GM12878 (cell line): ENCODE data around the gene OVOL1. TPM values are rescaled to one million over a fixed set of nuclear protein-coding genes. Genes with fewer than 3 reads are reported as not detected.

Experiments used
- BHLHE40 ChIP-seq, 2 experiments: fragments of 450-650 bp in 1 of 2; IDR thresholded peaks; 2 replicates each; pipeline ENCODE4 v1.6.1; 2011 to 2017; ENCODE audit warnings: low read depth in 2 of 2, borderline replicate concordance in 1 of 2, improper control_type of control experiment in 1 of 2, low read length in 1 of 2, mild to moderate bottlenecking in 1 of 2
- CEBPZ ChIP-seq: fragments of 150-350 bp; IDR thresholded peaks from 2 replicates; pipeline ENCODE4 v1.6.1; 2016; ENCODE audit warnings: low read depth, low read length
- E2F8 ChIP-seq: fragments of 450-650 bp; IDR thresholded peaks from 2 replicates; pipeline ENCODE4 v1.6.1; 2018; ENCODE audit warnings: mild to moderate bottlenecking, low read depth, moderate library complexity; ENCODE audit not compliant: partially characterized antibody
- EED ChIP-seq: sonication (generic); IDR thresholded peaks from 2 replicates; pipeline ENCODE4 v1.6.1; 2016; ENCODE audit warnings: antibody characterized with exemption, low read depth
- FOS ChIP-seq: IDR thresholded peaks from 3 replicates; pipeline ENCODE4 v1.6.1; 2011; ENCODE audit warnings: borderline replicate concordance; ENCODE audit not compliant: insufficient read length; ENCODE audit errors: extremely low read depth
- HDAC2 ChIP-seq: fragments of 200-600 bp; sonication (generic); IDR thresholded peaks from 2 replicates; pipeline ENCODE4 v1.6.1; 2017
- IKZF1 ChIP-seq: fragments of 450-650 bp; conservative IDR thresholded peaks from 2 replicates; pipeline ENCODE4 v1.6.1; 2017; ENCODE audit warnings: antibody characterized with exemption, mild to moderate bottlenecking
- LARP7 ChIP-seq: fragments of 450-650 bp; IDR thresholded peaks from 2 replicates; pipeline ENCODE4 v1.6.1; 2017; ENCODE audit warnings: mild to moderate bottlenecking
- MAX ChIP-seq: IDR thresholded peaks from 2 replicates; pipeline ENCODE4 v1.6.1; 2012; ENCODE audit warnings: low read depth, low read length, improper control_type of control experiment
- MEF2A ChIP-seq: IDR thresholded peaks from 2 replicates; pipeline ENCODE4 v1.6.1; 2011; ENCODE audit warnings: low read depth, mild to moderate bottlenecking, low read length, moderate library complexity; ENCODE audit not compliant: insufficient read depth
- MEF2B ChIP-seq: fragments of 450-650 bp; IDR thresholded peaks from 2 replicates; pipeline ENCODE4 v1.6.1; 2018; ENCODE audit warnings: mild to moderate bottlenecking, moderate library complexity; ENCODE audit not compliant: partially characterized antibody, poor library complexity, severe bottlenecking
- NFYA ChIP-seq: IDR thresholded peaks from 2 replicates; pipeline ENCODE4 v1.6.1; 2011; ENCODE audit warnings: low read depth, mild to moderate bottlenecking, low read length, improper control_type of control experiment, borderline replicate concordance
- NR2C1 ChIP-seq: fragments of 450-650 bp; IDR thresholded peaks from 2 replicates; pipeline ENCODE4 v1.6.1; 2017; ENCODE audit warnings: antibody characterized with exemption, mild to moderate bottlenecking, moderate library complexity
- POLR2A ChIP-seq: IDR thresholded peaks from 2 replicates; pipeline ENCODE4 v1.6.1; 2011; ENCODE audit warnings: low read depth, mild to moderate bottlenecking, low read length
- POLR2AphosphoS2 ChIP-seq: IDR thresholded peaks from 2 replicates; pipeline ENCODE4 v1.6.1; 2011; ENCODE audit warnings: low read depth, mild to moderate bottlenecking, low read length, improper control_type of control experiment, moderate library complexity
- RAD21 ChIP-seq: IDR thresholded peaks from 2 replicates; pipeline ENCODE4 v1.6.1; 2011; ENCODE audit warnings: mild to moderate bottlenecking, low read depth, low read length, moderate library complexity; ENCODE audit not compliant: insufficient read depth
- SREBF2 ChIP-seq: IDR thresholded peaks from 2 replicates; pipeline ENCODE4 v1.6.1; 2012; ENCODE audit warnings: mild to moderate bottlenecking, low read length
- STAT1 ChIP-seq: fragments of 450-650 bp; conservative IDR thresholded peaks from 2 replicates; pipeline ENCODE4 v1.6.1; 2014; ENCODE audit warnings: antibody characterized with exemption, mild to moderate bottlenecking
- SUZ12 ChIP-seq: fragments of 200-600 bp; sonication (generic); IDR thresholded peaks from one replicate; pipeline ENCODE4 v1.6.1; 2018; ENCODE audit warnings: antibody characterized with exemption, mild to moderate bottlenecking; ENCODE audit not compliant: unreplicated experiment
- TAF1 ChIP-seq: IDR thresholded peaks from 2 replicates; pipeline ENCODE4 v1.6.1; 2011; ENCODE audit warnings: mild to moderate bottlenecking, low read depth, low read length, borderline replicate concordance
- ZNF24 ChIP-seq: fragments of 450-650 bp; IDR thresholded peaks from 2 replicates; pipeline ENCODE4 v1.6.1; 2017; ENCODE audit warnings: antibody characterized with exemption, mild to moderate bottlenecking
- ZZZ3 ChIP-seq: IDR thresholded peaks from 2 replicates; pipeline ENCODE4 v1.6.1; 2011; ENCODE audit warnings: low read depth; ENCODE audit not compliant: control insufficient read depth, insufficient read length
- polyA plus RNA-seq, 11 experiments: library from polyadenylated mRNA; depleted of rRNA in 4 of 11; unstranded in 6 of 11; stranded (reverse) in 5 of 11; fragments of >200 nt; fragmentation: Nextera tagmentation in 4 of 11; fragmentation: Illumina TruSeq in 1 of 11; extraction: Ambion mirVana in 4 of 11; extraction: Trizol in 1 of 11; gene quantifications; 1 replicate in 1 of 11; 2 replicates in 10 of 11; pipeline versions ENCODE4 v1.2.1 to v1.2.3, GENCODE V29; 2011 to 2016; ENCODE audit warnings: inconsistent platforms in 2 of 11, missing spikeins in 2 of 11, low read depth in 1 of 11
- total RNA-seq, 4 experiments: library from RNA; depleted of rRNA in 3 of 4; stranded (reverse); fragments of >200 nt in 3 of 4; fragmentation: Illumina TruSeq in 1 of 4; extraction: Trizol in 1 of 4; gene quantifications; 2 replicates each; pipeline versions ENCODE4 v1.2.1 to v1.2.3, GENCODE V29; 2013 to 2021

The OVOL1 gene
- total and polyA plus RNA-seq, 10 of the 15 experiments (the other 5 are each of a cell fraction or from before 2014, with no cell fraction given): 0.04 to 0.96 (median 0.09) TPM; not detected in 7

GRCh38 chr11:65786786-65787636 lies at the start of gene OVOL1 (continued):
- TF ChIP-seq CEBPZ (no peak), ZNF24 (no peak), STAT1 (no peak), POLR2A (no peak), TAF1 (no peak), POLR2AphosphoS2 (no peak), RAD21 (no peak), IKZF1 (peak; percentile 49), NFYA (no peak), SUZ12 (peak; percentile 94), HDAC2 (no peak), MEF2B (no peak), SREBF2 (no peak), ZZZ3 (no peak), BHLHE40 (IDR thresholded peaks at IDR 0.05; ENCODE audit: borderline replicate concordance in 1 of 2, low read depth in 2 of 2, low read length in 1 of 2) (peak in 1 of 2 experiments; percentile 22; a peak in 1 of 4 replicates), FOS (no peak), MAX (no peak), E2F8 (no peak), LARP7 (no peak), EED (no peak), NR2C1 (no peak), MEF2A (no peak)
